Measurements from ENCODE around the gene RNU1-1. TPM values are rescaled to one million over a fixed set of nuclear protein-coding genes. Genes with fewer than 3 reads are reported as not detected.
A peak's percentile ranks its signal among the peaks of the same experiment; 100 is the strongest.
"Not testable (repeated sequence)": the region's sequence is repeated elsewhere in the genome, so short reads cannot be mapped to it uniquely, and the experiment has no call there.

The RNU1-1 gene
- total and polyA plus RNA-seq, 9 of the 15 experiments (the other 6 are each of a cell fraction or from before 2014, with no cell fraction given) = under 0.01 to 32,823 (median 2,538) TPM; not detected in 4

DNA sequence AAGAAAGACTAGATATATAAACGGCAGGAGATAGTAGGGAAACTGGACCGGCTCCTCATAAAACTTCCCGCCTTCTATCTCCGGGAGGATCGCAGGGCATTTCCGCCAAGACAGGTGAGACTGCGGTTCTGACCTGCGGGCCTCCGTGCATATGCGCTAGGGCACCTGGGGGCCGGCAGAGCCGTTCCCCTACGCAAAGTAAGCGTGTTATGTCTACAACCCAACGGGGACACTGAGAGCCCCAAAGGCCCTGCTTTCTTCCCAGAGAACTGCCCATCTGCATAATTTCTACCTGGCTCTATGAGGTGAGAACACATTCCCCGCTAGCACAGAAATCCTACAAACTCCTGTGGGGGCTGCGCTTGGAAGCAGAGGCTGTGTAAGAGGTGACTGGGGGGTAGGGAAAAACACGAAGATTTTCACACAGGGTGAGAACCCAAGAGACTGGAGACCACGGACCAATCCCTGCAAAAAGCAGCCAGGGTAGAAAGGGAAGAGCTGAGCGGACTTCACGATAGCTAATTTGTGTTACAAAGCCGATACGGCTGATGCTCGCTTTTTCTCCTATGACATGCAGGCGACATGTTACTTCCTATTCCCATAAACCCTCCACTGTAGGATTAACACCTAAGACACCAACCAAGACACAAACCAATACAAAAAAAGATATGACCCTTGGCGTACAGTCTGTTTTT lies 526 bp downstream of the RNU1-1 start (continued):
- TF ChIP-seq, protein P1, sequence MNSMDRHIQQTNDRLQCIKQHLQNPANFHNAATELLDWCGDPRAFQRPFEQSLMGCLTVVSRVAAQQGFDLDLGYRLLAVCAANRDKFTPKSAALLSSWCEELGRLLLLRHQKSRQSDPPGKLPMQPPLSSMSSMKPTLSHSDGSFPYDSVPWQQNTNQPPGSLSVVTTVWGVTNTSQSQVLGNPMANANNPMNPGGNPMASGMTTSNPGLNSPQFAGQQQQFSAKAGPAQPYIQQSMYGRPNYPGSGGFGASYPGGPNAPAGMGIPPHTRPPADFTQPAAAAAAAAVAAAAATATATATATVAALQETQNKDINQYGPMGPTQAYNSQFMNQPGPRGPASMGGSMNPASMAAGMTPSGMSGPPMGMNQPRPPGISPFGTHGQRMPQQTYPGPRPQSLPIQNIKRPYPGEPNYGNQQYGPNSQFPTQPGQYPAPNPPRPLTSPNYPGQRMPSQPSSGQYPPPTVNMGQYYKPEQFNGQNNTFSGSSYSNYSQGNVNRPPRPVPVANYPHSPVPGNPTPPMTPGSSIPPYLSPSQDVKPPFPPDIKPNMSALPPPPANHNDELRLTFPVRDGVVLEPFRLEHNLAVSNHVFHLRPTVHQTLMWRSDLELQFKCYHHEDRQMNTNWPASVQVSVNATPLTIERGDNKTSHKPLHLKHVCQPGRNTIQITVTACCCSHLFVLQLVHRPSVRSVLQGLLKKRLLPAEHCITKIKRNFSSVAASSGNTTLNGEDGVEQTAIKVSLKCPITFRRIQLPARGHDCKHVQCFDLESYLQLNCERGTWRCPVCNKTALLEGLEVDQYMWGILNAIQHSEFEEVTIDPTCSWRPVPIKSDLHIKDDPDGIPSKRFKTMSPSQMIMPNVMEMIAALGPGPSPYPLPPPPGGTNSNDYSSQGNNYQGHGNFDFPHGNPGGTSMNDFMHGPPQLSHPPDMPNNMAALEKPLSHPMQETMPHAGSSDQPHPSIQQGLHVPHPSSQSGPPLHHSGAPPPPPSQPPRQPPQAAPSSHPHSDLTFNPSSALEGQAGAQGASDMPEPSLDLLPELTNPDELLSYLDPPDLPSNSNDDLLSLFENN (IDR thresholded peaks at IDR 0.05; ENCODE audit: low read depth in 2 of 2, low read length in 2 of 2) = peak in 1 of 2 experiments; percentile 98; a peak in 2 of 4 replicates
- TF ChIP-seq ZNF780A (CRISPR knock-in tag; IDR thresholded peaks at IDR 0.05) (peak; percentile 97), MYNN (IDR thresholded peaks at IDR 0.05) (peak; percentile 72; the same call in 1 of the 2 replicates), ZNF551 (CRISPR knock-in tag; IDR thresholded peaks at IDR 0.05) (peak; percentile 96), ESRRB (CRISPR knock-in tag; IDR thresholded peaks at IDR 0.05; ENCODE audit: borderline replicate concordance) (peak; percentile 92), LEF1 (IDR thresholded peaks at IDR 0.05) (peak; percentile 58; the same call in 1 of the 2 replicates), ZNF41 (CRISPR knock-in tag; conservative IDR thresholded peaks at IDR 0.05) (peak; percentile 90), GATAD2A (IDR thresholded peaks at IDR 0.05) (peak; percentile 61; the same call in 1 of the 2 replicates), CSDE1 (IDR thresholded peaks at IDR 0.05) (peak in 1 of 2 experiments; percentile 100; a peak in 2 of 4 replicates), ZBTB1 (CRISPR knock-in tag; IDR thresholded peaks at IDR 0.05; ENCODE audit: borderline replicate concordance, low read depth) (peak; percentile 86), SREBF2 (CRISPR knock-in tag; IDR thresholded peaks at IDR 0.05) (0 out of 2 replicates have a peak, but pooled peaks have one; percentile 34), ASH1L (IDR thresholded peaks at IDR 0.05; ENCODE audit: borderline replicate concordance, low read depth, partially characterized antibody) (peak; percentile 70), CCAR2 (IDR thresholded peaks at IDR 0.05; ENCODE audit: low read depth, low read length) (0 out of 2 replicates have a peak, but pooled peaks have one; percentile 28), ELF1 (tag; IDR thresholded peaks at IDR 0.05) (peak; percentile 63), CREB1 (IDR thresholded peaks at IDR 0.05) (peak; percentile 64), FOSL1 (tag; conservative IDR thresholded peaks at IDR 0.05) (peak; percentile 69), MEIS2 (IDR thresholded peaks at IDR 0.05; ENCODE audit: partially characterized antibody) (peak; percentile 58), ZNF212 (CRISPR knock-in tag; IDR thresholded peaks at IDR 0.05) (peak; percentile 89), L3MBTL2 (IDR thresholded peaks at IDR 0.05) (peak; percentile 74), ZNF232 (CRISPR knock-in tag; IDR thresholded peaks at IDR 0.05) (0 out of 2 replicates have a peak, but pooled peaks have one; percentile 54), HEY1 (CRISPR knock-in tag; IDR thresholded peaks at IDR 0.05; ENCODE audit: borderline replicate concordance) (peak; percentile 93)
- TF ChIP-seq MYNN, CREB1 (CRISPR knock-in tag; IDR thresholded peaks at IDR 0.05): not testable (repeated sequence)
- TF ChIP-seq, protein P2, sequence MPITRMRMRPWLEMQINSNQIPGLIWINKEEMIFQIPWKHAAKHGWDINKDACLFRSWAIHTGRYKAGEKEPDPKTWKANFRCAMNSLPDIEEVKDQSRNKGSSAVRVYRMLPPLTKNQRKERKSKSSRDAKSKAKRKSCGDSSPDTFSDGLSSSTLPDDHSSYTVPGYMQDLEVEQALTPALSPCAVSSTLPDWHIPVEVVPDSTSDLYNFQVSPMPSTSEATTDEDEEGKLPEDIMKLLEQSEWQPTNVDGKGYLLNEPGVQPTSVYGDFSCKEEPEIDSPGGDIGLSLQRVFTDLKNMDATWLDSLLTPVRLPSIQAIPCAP (CRISPR knock-in tag; IDR thresholded peaks at IDR 0.05; ENCODE audit: borderline replicate concordance) = peak; percentile 34; the same call in 1 of the 2 replicates
- TF ChIP-seq, protein P3, sequence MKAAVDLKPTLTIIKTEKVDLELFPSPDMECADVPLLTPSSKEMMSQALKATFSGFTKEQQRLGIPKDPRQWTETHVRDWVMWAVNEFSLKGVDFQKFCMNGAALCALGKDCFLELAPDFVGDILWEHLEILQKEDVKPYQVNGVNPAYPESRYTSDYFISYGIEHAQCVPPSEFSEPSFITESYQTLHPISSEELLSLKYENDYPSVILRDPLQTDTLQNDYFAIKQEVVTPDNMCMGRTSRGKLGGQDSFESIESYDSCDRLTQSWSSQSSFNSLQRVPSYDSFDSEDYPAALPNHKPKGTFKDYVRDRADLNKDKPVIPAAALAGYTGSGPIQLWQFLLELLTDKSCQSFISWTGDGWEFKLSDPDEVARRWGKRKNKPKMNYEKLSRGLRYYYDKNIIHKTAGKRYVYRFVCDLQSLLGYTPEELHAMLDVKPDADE (conservative IDR thresholded peaks at IDR 0.05; ENCODE audit: control insufficient read depth, low read depth, low read length) = peak; percentile 87; the same call in 1 of the 2 replicates
